ENCODE data around the gene NPFFR1.

- TF ChIP-seq NRF1 (conservative IDR thresholded peaks at IDR 0.05; ENCODE audit: low read depth, low read length) (no peak), JUND (IDR thresholded peaks at IDR 0.05; ENCODE audit: low read depth, low read length) (no peak), SKIL (IDR thresholded peaks at IDR 0.05; ENCODE audit: low read depth, poor library complexity, severe bottlenecking) (no peak), ZBTB11 (CRISPR knock-in tag; IDR thresholded peaks at IDR 0.05) (no peak), ZNF274 (IDR thresholded peaks at IDR 0.05; ENCODE audit: insufficient read depth, insufficient read length) (no peak), EP300 (IDR thresholded peaks at IDR 0.05; ENCODE audit: borderline replicate concordance in 1 of 2, control insufficient read depth in 1 of 2, low read depth in 2 of 2, low read length in 2 of 2) (no peak), CTCF (IDR thresholded peaks at IDR 0.05 in 2 of 3, conservative IDR thresholded peaks at IDR 0.05 in 1 of 3; ENCODE audit: control insufficient read depth in 2 of 3, extremely low read depth in 1 of 3, insufficient read depth in 1 of 3, low read depth in 3 of 3, low read length in 3 of 3) (no peak), CBX5 (IDR thresholded peaks at IDR 0.05; ENCODE audit: low read depth) (no peak), STAT1 (conservative IDR thresholded peaks at IDR 0.05) (no peak), BACH1 (IDR thresholded peaks at IDR 0.05; ENCODE audit: borderline replicate concordance) (no peak), USF1 (IDR thresholded peaks at IDR 0.05; ENCODE audit: borderline replicate concordance, extremely low read length, insufficient read depth, low read depth, low read length) (no peak), FOS (IDR thresholded peaks at IDR 0.05; ENCODE audit: borderline replicate concordance, extremely low read depth, insufficient read length) (no peak), CEBPB (IDR thresholded peaks at IDR 0.05; ENCODE audit: borderline replicate concordance in 1 of 2, low read depth in 2 of 2, low read length in 2 of 2) (no peak)
These were observed 61.4 kb downstream of the NPFFR1 start for GRCh38 chr10:70222340-70222794.
